GM19397 (cell line): ENCODE data around the gene NBEA.
"Not testable (repeated sequence)": the region's sequence is repeated elsewhere in the genome, so short reads cannot be mapped to it uniquely, and the experiment has no call there.

Source experiments
- ATAC-seq: cut with Tn5 transposase; IDR thresholded peaks from one replicate; pipeline ENCODE4 v1.9.1; 2021; ENCODE audit warnings: mild to moderate bottlenecking, moderate library complexity; ENCODE audit not compliant: unreplicated experiment

Gene NBEA

DNA sequence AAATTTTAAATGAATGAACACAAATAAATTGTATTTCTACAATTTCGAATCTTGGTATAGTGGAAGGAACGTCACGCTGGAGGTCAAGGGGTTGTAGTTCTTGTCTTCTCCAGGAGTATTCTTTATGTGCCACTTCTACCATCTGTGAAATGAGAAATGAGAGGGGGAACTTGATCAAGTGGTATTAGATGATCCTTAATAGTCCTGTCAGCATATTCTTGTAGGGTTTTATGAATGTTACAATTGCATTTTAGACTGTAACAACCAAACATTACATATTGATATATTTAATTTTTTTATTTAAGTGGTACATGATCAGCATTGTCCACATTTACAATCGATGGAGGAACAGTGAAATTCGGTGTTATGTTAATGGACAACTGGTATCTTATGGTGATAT is 113.6 kb downstream of the NBEA start:
- no peak for ATAC-seq

DNA sequence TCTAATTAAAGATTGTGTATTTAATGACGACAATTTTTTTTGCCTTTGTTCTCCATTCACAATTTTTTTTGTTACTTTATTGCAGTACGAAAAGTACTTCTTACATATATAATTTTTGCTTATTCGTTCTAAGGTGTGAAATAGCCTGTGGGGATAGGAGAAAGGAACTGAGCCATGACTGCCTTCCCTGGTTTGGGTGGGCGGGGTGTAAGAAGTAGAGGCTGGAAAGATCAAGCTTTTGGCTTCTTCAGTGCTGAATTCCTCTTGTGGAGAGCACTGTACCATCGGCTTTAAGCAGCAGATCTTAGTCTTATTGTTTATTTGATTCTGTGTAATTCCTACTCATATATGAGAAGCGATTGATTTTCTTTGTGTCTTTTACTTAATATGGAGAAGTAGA is 115.8 kb downstream of the NBEA start:
- no peak for ATAC-seq

DNA sequence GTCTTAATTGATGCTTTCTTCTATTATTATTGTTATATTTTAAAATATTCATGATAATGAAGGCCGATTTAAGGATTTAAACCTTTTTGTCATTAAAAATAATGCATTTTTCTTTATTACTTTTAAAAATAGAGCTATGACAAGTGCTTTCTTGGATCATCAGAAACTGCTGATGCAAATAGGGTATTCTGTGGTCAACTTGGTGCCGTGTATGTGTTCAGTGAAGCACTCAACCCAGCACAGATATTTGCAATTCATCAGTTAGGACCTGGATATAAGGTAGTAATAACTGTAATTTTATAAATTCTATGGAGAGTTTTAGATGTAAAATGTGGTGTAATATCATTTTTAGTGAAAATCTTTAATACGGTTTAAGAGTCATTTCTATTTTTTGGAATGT is 116.5 kb downstream of the NBEA start:
- peak; percentile 98 for ATAC-seq

DNA sequence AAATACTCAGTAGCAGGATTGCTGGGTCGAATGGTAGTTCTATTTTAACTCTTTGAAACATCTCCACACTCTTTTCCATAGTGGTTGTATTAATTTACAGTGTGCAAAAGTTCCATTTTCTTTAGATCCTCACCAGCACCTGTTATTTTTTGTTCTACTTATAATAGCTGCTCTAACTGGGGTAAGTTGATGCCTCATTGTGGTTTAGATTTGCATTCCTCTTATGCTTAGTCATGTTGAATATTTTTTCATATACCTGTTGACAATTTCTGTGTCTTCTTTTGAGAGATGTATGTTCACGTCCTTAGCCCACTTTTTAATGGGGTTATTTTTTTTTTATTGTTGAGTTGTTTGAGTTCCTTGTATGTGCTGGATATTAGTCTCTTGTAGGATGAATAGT is 144.6 kb downstream of the NBEA start:
- ATAC-seq, result no peak

DNA sequence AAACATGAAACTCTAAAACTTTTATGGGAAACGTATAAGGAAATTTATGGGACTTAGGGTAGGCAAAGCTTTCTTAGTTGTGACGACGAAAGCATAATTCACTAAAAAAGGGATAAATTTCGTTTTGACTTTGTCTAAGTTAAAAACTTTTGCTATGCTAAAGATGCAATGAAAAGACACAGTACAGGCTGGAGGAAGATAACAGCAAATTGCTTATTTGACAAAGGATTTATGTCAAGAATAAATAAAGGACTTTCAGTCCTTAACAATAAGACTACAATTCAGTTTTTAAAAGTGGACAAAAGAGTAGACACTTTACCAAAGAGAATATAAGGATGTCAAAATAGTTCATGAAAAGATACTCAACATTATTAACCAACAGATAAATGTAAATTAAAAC is 150.2 kb downstream of the NBEA start:
- ATAC-seq, result no peak

DNA sequence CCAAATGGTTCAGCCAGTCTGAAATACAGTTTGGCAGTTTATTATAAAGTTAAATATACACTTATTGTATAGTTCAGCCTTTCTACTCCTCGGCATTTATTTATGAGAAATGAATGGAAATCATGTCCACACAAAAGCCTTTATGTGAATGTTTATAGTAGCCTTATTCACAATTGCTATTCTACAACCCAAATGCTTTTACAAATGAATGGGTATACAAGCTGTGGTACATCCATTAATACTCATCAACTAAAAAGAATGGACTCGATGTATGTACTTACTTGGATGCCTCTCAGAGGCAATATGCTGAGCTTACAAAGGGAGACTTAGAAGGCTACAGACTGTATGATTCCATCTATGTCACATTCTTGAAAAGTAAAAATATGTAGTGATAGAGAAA is 150.7 kb downstream of the NBEA start:
- ATAC-seq, result no peak

DNA sequence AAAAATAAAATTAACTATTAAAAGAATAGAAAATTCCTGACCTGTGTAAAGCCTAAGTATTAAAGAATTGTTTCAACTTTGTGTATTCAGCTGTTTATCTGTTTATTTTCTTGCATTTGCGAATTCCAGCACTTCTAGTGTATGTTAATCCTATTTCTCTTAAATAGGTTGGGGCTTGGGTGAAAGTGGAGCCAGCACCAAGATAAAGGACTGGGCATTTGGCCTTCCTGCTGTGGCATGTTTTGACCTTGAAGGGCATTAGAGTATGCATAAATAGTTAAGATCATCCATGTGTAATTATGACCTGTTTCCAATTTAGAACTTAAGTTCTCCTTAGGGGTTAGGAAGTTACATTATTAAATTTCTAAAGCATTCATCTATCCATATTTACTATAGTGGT is 151.3 kb downstream of the NBEA start:
- ATAC-seq, result no peak

DNA sequence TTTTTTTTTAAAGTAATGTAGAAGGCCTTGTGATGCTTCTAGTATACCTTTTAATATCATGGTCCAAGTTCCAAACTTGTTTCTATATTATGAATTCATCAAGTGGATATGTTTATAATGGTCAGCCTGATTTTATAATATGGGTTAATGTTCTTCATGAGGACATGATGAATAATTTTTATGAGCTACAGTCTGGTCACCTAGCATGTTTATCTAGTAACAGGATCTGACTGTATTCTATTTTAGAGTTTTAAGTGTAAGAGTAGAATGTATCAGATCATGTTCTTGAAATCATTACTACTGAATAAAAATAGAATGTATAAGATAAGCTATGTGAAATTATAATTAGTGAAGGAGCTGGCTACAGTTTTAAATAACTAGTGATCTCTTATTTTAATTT is 164.7 kb downstream of the NBEA start:
- ATAC-seq, result not testable (repeated sequence)

DNA sequence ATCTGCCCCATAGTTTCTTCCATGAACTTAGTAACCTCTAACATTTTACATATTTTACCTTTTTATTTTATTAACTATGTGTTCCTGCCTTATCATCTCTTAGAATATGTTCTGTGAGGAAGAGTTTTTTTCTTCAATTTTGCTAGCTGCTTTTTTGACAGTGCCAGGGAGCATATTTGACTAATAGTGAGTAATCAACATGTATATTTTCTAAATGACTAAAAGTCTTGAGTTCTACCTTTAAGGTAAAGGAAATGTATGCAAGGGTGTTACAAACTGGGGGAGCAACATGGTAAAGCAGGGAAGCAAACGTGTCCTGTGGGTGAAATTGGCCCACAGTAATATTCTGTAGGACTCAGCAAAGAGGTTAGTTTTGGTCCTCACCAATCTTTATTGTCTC is 165.5 kb downstream of the NBEA start:
- no peak for ATAC-seq

DNA sequence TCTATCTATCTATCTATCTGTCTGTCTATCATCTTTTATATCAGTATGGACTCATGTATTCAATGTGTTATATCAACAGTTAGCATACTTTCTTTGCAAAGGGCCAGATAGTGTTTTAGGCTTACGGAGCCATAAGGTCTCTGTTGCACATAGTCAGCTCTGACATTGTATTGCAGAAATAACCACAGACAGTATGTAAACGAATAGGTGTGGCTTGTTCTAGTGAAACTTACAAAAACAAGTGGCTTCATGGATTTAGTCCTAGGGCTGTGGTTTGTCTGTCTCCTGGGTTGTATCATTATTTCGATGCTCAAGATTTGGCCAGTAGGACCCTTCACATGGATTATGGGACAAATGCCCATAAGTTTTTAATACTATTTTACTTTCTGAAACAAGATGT is 171.5 kb downstream of the NBEA start:
- ATAC-seq, result not testable (repeated sequence)

DNA sequence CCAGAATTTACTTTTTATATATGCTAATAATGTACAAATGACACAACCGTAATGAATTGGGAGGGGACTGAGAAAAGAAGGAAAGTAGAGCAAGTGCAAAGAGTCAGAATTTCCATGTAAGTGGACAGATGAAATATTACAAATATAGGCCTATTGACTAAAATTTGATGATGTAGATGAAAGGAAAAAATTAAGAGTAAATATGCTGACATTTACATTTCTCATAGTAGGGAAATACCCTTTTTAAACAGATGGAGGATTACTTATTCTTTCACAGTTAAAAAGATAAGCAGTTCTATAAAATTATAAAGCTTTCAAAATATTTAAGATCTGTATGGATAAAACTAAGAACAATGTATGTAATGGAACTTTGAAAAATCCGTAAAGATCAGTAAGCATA is 185.4 kb downstream of the NBEA start:
- no peak for ATAC-seq

DNA sequence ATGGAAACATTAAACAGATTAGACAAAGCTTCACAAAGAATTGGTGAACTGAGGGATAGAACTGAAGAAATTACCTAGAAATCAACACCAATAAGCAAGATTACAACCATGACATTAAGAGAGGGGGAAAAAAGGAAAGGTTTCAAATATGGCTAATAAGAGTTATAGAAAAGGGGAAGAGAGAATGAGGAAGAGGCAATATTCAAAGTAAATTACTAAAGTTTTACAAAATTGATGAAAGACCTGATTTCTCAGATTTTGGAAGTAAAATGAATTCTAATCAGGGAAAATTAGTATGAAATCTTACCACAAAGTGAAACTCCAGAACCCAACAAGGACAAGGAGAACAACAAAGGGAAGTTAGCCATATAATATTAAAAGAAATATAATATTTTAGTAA is 187.4 kb downstream of the NBEA start:
- ATAC-seq, result no peak

DNA sequence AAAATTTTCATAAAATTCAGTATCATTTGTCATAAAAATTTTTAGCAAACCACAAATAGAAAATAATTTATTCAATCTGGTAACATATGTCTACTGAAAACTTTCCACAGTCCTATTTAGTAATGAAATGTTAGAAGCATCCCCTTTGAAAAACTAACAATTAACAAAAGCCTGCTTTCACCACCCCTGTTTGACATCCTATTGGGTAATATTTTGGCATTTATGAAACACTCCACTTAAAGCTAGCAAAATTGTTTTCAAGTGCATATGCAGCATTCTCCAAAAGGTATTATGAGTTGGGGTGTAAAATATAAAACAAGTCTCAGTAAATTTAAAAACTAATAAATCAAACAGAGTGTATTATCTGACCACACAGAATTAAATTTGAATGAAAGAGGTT is 189.4 kb downstream of the NBEA start:
- no peak for ATAC-seq

DNA sequence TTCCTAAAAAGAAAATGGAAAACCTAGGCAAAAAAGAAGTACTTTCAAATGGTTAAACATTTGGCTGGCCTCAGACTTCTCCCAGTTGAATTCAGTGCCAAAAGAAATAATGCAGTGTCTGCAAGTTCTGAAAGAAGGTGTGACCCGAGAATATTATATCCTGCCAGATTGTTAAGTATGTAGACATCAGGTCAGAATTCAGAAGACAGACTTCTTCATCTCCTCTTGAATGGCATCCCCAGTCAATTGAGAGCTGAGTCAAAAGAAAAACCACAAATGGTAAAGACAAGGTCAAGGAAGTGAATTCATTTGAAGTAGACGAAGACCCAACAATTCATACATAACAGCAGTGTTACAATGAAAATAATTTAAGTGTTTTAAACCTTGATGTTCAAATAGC is 194.5 kb downstream of the NBEA start:
- no peak for ATAC-seq

DNA sequence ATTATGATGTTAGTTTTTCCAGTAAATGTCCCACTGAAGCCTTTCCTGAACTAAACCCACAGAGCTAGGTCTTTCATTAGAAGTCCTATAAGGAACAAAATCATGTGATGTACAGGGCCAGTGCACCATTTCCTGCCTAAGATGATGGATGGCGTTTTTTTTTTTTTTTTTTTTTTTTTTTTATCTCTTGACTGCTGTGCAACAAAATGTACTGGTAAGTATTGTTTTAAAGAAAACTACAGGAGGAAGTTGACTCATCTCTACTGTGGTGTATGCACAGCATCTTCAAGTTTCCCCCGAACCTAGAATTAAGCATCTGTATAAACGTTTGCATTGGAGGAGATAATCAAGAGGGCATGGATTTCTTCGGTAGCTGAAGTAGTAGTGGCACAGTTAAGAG is 197.5 kb downstream of the NBEA start:
- ATAC-seq, result no peak

DNA sequence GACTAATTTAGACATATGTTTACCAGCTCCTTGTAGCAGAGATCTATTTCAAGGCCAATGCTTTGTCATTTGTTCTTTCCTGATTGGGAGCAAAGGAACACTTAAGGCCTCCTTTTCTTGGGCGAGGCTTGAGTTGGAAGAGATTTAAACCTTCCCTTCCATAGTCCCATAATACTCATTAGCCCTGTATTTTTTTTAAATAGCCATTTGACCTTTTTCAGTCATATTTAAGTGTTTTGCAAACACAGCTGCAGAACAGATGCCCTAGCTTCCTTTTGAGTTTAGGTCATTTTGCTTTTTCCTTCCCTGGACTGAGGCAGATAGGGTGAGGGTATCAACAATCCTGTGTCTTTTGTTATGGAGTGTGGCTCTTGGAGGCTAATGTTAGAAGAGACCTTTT is 198.3 kb downstream of the NBEA start:
- no peak for ATAC-seq

DNA sequence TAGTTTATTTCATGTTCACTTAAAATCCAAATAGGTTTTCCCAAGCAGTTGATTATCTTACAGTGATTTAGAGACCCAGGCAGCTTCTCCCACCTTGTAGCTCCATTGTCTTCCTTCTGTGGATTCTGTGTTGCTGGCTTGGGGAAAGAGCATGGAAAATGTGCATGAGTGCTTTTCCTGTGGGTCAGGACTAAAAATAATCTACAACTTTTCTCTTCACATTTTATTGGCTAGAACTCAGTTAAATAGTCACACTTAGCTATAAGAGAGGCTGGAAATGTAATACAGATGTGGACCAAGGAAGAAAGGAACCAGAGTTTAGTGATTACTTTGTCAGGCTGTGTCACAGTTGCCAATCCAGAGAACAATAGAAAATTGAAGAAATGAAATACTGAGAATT is 198.8 kb downstream of the NBEA start:
- ATAC-seq, result no peak

DNA sequence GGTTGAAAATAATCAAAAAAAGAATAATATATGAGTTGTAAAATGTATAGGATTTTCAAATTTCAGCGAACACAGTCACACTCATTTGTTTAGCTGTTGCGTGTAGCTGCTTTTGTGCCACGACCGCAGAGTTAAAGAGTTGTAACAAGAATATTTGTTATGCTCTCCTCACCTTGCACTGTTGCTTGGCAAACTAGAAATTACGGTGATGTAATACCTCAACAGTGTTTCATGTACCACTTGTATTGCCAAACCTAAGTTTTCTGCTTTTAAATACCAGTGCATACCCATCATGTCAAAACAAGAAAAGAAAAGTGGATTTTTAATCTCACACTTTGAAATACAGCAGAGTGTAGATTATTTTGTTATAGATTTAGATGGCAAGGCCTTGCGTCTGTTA is 201.1 kb downstream of the NBEA start:
- ATAC-seq, result no peak

DNA sequence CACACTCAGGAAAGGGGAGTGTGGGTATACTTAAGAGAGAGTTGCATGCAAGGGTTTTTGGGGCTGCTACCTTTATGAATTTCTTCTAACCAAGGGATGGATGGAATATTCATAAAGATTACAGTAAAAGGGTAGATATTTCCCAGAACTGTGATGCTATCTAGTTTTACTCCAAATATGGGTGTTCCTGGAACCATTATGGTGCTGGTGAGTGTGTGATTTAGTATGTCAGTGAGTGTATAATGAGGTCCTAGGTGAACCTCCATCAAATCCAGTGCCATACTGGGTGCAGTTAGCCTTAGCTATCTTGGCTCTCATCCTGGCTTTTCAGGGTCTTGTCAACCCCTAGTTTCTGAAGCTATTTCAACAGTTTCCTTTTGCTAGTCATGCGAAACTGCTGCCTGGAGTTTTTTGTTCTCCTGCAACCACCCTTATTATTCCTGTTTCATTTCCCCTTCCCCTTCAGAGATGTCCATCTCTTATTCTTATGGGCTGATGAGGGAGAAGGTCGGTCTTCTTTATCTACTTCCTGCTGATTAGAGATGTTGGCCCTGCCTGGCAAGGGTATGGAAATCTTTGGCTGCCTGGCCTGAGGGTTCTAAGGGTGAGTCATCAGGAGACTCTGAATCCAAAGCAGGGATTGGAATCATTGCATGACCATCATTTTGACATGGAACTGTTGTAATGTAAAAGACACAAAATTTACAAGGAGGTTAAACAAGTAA is 202.3 kb downstream of the NBEA start:
- no peak for ATAC-seq

DNA sequence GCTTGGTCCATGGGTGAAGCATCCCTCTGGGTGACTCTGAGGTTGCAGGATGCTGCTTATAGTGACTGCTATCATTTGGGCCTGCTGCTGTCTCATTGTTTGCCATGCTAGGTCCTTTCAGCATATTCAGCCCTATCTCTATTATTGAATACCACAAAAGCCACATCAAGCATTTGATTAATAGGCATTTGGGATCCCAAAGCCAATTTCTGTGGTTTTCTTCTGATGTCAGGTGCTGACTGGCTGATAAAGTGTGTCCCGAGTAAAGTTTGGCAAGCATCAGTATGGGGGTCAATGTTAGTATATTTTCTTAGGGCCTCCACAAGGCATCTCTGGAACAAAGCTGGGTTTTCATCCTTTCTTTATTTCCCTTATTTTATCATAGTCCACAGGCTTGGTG is 204.6 kb downstream of the NBEA start:
- ATAC-seq, result no peak

DNA sequence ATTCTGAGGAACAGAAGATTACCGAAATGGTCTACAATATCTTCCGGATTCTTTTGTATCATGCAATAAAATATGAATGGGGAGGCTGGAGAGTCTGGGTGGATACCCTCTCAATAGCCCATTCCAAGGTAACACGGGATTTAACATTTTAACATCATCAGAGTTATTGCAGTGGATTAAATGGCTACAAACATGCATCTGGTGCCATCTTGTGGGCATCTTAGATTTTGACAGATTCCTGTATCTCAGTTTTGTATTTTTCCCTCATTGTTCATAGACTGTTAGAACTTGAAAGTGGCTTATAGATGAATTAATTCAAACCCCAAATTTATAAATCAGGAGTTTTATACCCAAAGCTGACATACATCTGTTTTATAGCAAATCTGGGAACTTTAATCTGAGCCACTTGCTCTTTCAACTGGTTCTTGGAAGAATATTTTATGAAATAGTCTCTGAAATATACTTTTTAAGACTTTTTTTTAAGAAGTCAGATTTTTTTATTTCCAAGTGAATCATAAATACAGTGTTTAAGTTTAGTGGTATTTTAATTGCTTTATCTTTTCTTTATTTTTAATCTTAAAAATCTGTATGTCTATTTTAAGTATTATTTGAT is 215.2 kb downstream of the NBEA start:
- no peak for ATAC-seq

DNA sequence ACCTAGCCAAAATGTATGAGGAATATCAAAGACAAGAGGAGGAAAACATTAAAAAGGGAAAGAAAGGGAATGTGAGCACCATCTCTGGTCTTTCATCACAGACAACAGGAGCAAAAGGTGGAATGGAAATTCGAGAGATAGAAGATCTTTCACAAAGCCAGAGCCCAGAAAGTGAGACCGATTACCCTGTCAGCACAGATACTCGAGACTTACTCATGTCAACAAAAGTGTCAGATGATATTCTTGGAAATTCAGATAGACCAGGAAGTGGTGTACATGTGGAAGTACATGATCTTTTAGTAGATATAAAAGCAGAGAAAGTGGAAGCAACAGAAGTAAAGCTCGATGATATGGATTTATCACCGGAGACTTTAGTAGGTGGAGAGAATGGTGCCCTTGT is 217.0 kb downstream of the NBEA start:
- ATAC-seq, result no peak

DNA sequence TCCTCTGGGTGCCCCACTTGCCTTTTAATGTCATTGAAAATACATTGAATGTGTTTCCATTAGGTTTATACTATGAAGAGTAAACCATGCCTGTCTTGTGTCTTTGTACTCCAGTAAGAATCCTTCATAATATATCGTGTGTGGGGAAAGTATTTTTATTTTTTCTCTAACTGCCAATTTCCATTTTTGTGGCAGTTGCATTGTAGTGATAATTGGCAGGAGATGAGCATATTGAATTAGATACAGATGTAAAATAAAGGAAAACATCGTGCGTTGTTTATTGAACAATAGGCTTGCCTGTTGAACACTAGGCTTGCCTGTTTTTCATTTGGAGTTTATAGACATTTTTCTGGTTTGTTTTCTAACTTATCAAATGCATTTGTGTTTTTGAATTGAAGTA is 218.8 kb downstream of the NBEA start:
- ATAC-seq, result no peak
